MV-4-11 (cell line): ENCODE results near the gene SUGCT.
"Not testable (repeated sequence)": the region's sequence is repeated elsewhere in the genome, so short reads cannot be mapped to it uniquely, and the experiment has no call there.

ENCODE experiments used
- DNase-seq: peaks from one replicate; lab custom pipeline; 2025; lab: John Stamatoyannopoulos, UW

SUGCT gene

DNA sequence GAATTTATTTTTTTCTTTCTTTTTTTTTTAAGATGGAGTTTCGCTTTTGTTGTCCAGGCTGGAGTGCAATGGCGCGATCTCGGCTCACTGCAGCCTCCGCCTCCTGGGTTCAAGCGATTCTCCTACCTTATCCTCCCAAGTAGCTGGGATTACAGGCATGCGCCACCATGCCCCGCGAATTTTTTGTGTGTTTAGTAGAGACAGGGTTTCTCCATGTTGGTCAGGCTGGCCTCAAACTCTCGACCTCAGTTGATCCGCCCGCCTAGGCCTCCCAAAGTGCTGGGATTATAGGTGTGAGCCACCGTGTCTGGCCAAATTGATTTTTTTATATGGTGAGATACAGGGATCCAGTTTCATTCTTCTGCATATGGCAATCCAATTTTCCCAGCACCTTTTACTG is 5.1 kb downstream of the SUGCT start:
- DNase-seq = not testable (repeated sequence)

DNA sequence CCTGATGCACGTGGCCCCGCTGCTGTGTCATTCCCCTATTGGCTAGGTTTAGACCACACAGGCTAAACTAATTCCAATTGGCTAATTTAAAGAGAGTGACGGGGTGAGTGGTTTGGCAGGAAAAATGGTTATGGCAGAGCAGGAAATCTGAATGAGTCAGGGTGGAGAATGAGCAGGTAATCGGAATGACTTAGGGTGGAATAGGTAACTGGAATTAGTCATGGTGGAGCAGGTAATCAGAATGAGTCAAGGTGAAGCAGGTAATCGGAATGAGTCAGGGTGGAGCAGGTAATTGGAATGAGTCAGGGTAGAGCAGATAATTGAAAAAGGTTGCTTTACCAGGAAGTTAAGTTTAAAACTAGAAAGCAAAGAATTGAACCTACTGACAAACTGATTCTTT is 7.1 kb downstream of the SUGCT start:
- DNase-seq = not testable (repeated sequence)

- not testable (repeated sequence) for DNase-seq
Measured at GRCh38 chr7:40145596-40146130, 10.9 kb downstream of the SUGCT start.

DNA sequence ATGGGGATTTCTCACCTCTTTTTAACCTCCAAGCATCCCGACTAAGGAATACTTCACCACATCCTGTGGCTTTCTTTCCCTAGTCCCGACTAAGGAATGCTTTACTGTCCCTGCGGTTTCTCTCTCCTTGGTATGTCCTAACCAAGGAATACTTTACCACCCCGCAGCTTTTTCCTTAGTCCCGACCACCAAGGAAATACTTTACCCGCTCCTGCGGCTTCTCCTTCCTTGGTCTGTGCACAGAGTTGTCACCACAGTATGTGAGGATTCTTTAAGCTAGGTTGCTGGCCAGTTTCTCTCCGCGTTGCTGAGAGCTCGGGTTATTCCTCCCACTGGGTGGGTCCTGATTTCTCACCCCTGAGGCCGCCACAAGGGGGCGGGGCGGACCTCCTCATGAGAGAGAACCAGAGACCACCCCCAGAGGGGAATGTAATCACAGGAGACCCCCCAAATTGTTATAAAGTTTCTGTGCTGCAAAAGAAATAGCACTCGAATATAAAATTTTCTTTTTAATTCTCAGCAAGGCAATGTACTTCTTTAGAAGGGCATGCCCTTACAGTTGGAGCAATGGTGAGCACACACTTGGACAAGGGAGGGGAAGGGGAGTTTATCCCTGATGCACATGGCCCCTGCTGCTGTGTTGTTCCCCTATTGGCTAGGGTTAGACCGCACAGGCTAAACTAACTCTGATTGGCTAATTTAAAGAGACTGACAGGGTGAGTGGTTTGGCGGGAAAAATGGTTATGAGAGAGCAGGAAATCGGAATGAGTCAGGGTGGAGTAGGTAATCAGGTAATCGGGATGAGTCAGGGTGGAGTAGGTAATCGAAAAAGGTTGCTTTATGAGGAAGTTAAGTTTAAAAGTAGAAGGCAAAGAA is 12.8 kb downstream of the SUGCT start:
- no peak for DNase-seq

DNA sequence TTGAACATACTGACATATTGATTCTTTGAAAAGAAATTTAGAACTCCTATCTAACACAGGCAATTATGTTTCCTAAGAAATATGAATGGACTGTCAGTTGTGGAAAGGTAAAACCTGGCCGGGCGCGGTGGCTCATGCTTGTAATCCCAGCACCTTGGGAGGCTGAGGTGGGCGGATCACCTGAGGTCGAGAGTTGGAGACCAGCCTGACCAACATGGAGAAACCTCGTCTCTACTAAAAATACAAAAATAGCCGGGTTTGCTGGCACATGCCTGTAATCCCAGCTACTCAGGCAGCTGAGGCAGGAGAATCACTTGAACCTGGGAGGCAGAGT is 13.4 kb downstream of the SUGCT start:
- not testable (repeated sequence) for DNase-seq

GRCh38 chr7:40148671-40149070 is 13.9 kb downstream of the SUGCT start:
- DNase-seq = no peak

DNA sequence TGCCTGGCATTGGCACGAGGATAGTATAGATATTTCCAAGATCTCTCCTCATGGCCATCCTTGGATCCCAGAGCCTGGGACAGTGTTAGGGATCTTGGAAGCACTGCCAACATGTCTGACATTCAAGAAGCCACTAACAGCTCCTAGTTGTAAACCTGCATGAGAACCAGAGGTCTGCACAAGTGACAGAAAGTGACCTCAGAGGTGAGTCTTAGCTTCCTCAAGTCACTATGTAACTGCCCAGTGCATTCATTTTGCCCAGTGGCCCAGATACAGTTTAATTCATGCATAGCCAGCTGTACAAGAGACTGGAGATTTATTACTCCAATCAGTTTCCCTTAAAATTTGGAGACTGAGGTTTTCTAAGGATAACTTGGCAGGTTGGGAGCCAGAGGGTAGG is 16.7 kb downstream of the SUGCT start:
- no peak for DNase-seq

DNA sequence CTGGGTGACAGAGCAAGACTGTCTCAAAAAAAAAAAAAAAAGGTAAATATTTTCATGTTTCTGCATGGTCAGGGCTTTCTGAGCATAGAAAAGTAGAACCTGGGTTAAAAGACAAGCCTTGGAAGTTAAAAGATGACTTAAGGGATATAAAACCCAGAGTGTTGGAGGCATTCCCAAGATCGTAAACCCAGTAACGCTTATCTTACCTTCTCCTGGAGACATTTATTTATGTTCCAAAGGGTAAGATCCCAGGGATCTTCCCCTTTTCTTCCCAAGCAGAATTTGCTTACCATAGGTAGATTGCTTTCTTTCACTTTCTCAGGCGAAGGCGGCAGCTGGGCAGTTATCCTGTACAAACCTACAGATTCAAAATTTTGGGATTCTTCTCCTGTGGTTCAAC is 22.2 kb downstream of the SUGCT start:
- no peak for DNase-seq

DNA sequence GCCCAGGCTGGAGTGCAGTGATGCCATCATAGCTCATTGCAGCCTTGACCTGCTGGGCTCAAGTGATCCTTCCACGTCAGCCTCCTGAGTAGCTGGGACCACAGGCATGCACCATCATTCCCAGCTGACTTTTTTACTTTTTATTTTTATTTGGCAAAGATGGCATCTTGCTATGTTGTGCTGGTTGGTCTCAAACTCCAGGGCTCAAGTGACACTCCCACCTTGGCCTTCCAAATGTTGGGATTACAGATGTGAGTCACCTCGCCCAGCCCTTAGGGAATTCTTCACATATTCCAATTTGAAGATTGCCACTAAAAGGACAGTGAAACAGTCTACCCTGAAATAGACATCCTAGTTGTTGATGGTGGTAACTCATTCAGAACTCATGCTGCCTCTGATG is 27.7 kb downstream of the SUGCT start:
- no peak for DNase-seq

DNA sequence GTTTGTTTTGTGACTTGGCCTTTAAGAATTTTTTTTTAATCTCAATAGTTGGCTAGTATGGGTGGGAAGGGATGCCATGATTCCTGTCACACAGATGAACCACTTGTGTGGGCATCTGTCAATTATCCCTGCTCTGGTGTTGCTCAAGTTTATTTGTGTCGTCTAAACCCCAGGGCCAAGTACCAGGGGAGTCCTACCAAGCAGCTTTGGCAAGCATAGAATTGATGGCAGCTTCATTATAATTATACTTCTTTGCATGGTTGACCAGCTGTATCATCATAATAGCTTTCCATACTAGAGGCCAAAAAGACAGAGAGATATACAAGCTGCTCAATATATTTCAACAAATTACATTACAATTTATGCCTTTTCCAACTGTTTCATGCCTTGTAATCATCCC is 30.4 kb downstream of the SUGCT start:
- DNase-seq = no peak

DNA sequence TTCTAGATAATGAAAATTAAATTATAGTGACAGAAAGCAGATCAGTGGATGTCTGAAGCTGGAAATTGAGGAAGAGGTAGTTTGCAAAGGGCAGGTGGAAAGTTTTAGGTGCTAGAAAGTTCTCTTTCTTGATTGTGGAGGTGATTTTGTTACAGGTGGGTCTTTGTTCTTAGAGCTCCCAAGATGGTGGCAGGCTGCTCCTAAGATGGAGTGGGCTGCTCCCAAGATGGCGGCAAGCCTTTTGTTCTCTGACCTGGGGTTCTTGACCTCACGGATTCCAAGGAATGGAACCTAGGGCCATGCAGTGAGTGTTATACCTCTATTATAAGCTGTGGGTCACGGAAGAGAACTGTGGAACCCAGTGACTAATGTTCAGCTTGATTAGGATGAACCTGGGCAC is 32.5 kb downstream of the SUGCT start:
- no peak for DNase-seq

DNA sequence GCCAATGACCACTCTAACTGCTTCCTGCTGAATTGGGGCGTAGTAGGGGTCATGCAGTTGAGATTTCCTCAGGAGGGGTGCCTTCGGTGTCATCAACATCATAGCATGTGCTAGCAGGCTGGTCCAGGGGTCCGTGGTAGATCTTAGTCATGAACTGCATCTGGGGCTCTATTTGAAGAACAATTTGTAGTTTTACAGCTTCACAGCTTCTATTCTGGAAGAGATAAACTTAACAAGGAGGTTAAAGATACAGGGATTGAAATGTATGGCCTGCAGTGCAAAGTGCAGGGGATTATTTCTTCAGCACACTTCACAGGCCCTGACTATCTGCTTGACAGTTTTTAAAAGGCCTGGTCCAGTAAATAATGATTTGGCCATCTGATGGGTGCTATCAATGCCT is 33.5 kb downstream of the SUGCT start:
- not testable (repeated sequence) for DNase-seq

DNA sequence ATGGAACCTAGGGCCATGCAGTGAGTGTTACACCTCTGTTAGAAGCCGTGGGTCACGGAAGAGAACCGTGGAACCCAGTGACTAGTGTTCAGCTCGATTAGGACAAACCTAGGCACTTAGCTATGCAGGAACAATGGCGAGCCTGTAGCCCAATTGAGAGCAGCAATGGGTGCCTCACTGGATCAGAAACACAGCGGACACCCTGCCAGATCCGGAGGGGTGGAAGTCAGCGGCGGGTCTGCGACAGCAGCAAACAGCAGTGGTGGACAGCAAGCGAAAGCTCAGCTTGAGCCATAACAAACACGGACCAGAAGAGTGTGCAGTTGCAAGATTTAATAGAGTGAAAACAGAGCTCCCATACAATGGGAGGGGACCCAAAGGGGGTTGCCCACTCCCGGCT is 38.3 kb downstream of the SUGCT start:
- DNase-seq = not testable (repeated sequence)

DNA sequence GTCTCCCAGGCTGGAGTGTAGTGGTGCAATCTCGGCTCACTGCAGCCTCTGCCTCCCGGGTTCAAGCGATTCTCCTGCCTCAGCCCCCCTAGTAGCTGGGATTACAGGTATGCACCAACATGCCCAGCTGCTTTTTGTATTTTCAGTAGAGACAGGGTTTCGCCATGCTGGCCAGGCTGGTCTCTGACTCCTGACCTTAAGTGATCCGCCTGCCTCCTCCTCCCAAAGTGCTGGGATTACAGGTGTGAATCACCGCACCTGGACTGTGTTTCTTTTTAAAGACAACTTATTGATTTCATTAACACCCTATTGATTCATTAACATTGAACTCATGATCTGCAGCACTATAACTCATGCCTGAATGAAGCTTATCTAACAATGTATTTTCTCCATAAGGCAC is 40.5 kb downstream of the SUGCT start:
- not testable (repeated sequence) for DNase-seq

DNA sequence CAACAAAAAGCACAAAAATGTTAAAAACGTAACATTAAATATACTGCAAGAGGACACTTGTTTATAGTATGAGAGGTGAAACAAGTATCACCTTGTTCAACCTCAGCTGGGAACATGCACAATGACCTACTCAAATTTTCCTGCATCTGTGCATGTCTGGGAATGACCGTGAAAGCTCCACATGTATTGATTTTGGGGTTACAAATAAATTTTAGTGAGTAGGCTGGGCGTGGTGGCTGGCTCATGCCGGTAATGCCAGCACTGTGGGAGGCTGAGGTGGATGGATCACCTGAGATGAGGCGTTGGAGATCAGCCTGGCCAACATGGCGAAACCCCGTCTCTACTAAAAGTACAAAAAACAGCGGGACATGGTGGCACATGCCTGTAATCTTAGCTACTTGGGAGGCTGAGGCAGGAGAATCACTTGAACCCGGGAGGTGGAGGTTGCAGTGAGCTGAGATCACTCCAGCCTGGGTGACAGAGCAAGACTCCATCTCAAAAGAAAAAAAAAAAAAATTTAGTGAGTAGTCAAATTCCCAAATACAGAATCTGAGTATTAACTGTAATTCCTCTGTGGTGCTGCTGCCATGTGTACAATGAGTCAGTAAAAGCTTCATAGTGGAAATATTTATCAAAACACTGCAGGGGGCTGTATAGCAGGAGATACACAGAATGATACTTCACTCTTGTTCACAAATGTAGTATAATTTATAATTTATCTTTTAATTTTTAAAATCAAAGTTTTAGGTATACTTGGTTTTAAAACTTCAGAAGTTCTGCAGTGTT is 41.1 kb downstream of the SUGCT start:
- DNase-seq = no peak

DNA sequence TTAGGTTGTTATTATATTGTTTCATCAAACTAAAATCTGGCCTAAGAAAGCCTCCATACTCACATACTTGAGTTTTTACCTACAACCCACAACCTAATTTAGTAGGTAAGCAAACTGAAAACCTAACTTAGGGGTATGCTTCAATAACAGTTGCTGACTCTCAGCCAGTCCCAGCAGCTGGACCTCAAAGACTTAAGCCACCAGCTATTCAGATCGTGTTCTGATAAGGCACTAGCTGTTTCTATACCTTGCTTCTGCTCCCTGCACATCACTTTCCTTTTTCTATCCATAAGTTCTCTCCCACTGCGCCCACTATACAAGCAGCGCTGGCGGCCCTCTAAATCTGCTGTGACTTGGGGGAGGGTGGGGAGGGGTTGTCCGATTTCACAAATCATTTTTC is 42.3 kb downstream of the SUGCT start:
- no peak for DNase-seq

DNA sequence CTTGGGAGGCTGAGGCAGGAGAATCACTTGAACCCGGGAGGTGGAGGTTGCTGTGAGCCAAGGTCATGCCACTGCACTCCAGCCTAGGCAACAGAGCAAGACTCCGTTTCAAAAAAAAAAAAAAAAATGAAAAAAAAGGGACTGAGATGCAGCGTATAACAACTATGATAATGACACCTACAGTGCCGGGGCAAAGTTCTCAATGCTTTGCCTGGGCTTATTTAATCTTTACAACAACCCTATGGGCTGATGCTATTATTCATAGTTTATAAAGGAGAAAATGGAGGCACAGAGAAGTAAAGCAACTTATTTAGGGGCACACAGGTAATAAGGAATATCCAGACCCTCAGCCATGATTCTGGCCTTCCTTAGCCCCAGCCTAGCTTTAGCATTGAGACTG is 47.6 kb downstream of the SUGCT start:
- no peak for DNase-seq

GRCh38 chr7:40186586-40186985 is 51.8 kb downstream of the SUGCT start:
- DNase-seq = no peak

- no peak for DNase-seq
Measured at GRCh38 chr7:40192036-40192435, 57.2 kb downstream of the SUGCT start.

DNA sequence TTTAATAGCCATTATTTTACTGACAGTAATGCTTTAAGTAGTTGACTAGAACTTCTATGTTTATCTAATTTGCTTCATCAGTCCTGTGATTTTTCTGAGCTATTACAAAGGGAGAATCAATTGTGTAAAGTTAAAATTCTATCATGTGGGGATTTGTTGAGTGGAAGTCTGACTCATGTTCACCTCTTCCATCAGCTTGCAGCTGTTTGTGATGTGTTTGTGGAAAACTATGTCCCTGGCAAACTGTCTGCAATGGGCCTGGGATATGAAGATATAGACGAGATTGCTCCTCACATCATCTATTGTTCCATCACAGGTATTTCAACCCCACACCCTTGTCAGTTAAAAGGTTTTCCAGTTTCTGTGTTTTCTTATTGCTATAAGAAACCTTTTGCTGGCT is 59.9 kb downstream of the SUGCT start:
- no peak for DNase-seq

- no peak for DNase-seq
Measured at GRCh38 chr7:40197527-40197926, 62.7 kb downstream of the SUGCT start.

GRCh38 chr7:40199076-40199802 is 64.4 kb downstream of the SUGCT start:
- no peak for DNase-seq
